ENCODE data around the gene KHDC1L.
"Not testable (repeated sequence)": the region's sequence is repeated elsewhere in the genome, so short reads cannot be mapped to it uniquely, and the experiment has no call there.

Gene KHDC1L

GRCh38 chr6:73207221-73207837 lies 18.0 kb downstream of the KHDC1L start:
- DNase-seq (ENCODE audit: low read depth in 2 of 2), result no peak

DNA sequence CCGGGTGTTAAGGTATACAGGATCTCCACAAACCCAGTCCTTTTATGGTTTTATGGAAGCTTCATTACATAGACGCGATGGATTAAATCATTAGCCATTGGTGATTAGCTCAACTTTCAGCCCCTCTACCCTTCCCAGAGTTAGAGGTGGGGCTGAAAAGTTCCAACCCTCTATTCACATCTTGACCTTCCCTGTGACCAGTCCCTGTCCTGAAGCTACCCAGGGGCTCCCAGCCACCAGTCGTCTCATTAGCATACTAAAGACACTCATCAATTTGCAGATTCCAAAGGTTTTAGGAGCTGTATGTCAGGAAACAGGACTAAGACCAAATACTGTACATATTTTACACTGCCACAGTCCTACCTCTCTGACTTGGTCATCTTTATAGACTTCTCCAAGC lies 21.0 kb downstream of the KHDC1L start:
- DNase-seq (ENCODE audit: low read depth in 2 of 2), result no peak

GRCh38 chr6:73203098-73203497 lies 22.2 kb downstream of the KHDC1L start:
- no peak for DNase-seq (ENCODE audit: low read depth in 2 of 2)

DNA sequence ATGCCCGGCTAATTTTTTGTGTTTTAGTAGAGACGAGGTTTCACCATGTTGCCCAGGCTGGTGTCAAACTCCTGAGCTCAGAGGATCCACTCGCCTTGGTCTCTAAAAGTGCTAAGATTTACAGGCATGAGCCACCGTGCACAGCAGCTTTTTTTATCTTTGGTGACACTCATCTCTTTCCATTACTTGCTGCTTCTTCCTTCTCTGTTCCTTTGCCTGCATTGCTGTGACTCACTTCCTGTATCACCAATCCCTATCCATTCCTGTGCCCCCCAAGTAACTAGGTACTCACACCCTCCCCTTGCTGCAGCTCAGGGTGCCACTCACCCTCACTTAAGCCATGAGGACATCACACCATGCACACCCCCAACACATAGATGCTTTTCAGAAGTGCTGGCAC lies 24.6 kb downstream of the KHDC1L start:
- no peak for DNase-seq (ENCODE audit: low read depth in 2 of 2)

DNA sequence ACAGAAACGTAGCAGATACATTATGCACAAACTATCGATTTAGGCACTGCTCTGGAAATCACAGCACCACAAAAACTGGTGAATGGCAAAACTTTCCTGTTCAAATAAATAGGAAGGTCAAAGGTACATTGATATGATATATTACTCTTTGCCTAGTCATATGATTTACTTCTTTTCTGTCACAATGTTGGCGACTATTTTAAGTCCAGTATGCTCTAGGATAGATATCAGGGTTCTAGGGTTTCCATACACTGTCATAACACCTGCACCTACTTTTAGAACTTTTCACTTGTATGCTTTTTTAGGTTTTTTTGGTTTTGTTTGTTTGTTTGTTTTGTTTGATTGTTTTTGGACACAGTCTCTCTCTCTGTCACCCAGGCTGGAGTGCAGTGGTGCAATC lies 25.0 kb downstream of the KHDC1L start:
- no peak for DNase-seq (ENCODE audit: low read depth in 2 of 2)

- no peak for DNase-seq (ENCODE audit: low read depth in 2 of 2)
Observed at GRCh38 chr6:73194744-73195143, 30.6 kb downstream of the KHDC1L start.

GRCh38 chr6:73193302-73193701 lies 32.0 kb downstream of the KHDC1L start:
- not testable (repeated sequence) for DNase-seq (ENCODE audit: low read depth in 2 of 2)

- no peak for DNase-seq (ENCODE audit: low read depth in 2 of 2)
Observed at GRCh38 chr6:73182021-73182607, 43.2 kb downstream of the KHDC1L start.

DNA sequence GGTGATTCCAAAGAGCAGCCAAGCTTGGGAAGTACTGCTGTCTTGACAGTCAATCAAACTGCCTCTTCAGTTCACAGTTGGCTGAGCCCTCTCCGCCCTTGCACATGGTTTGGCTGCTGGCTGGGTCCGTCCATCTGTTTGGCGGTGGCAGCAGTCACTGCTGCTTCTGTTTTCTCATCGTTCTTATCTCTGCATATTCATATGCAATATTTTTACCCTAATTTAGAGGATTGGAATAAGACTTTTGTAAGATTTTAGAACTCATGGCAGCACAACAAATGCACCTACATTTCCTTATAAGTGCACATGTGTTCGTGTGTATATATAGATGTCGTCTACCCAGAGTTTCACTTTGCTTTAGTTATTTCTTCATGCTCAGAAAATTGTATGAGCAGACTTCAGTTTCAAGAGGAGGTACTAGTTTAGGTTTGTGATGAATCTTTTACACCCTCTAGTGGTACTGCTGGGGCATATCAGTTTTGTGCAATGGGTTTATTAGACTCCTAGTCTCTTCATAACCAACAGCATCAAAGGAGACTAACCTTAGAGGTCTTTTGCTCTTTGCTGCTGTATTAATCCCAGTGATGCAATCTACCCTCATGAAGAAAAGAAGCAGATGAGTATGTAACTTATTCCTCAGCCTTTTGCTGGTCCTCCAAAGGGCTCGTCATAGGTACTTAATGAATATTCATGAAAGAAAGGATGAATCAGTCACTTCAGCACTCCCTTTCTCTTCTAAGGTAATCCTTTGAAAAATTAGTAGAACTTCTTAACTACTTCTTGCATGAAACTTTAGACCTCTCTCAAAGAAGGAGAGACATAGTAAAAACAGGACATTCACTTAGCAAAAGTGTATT lies 44.3 kb downstream of the KHDC1L start:
- no peak for DNase-seq (ENCODE audit: low read depth in 2 of 2)

- no peak for DNase-seq (ENCODE audit: low read depth in 2 of 2)
Observed at GRCh38 chr6:73180076-73180738, 45.1 kb downstream of the KHDC1L start.

GRCh38 chr6:73177221-73177944 lies 47.9 kb downstream of the KHDC1L start:
- no peak for DNase-seq (ENCODE audit: low read depth in 2 of 2)

DNA sequence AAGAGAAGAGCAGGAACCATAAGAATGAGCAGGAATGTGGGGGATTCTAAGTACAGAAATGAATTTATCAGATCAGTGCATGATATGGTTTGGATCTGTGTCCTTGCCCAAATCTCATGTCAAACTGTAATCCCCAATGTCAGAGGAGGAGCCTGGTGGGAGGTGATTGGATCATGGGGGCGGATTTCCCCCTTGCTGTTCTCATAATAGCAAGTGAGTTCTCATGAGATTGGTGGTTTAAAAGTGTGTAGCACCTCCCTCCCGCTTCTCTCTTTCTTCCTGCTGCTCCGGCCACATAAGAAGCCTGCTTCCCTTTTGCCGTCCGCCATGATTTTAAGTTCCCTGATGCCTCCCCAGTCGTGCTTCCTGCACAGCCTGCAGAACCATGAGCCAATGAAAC lies 49.2 kb downstream of the KHDC1L start:
- no peak for DNase-seq (ENCODE audit: low read depth in 2 of 2)

GRCh38 chr6:73174646-73175045 lies 50.6 kb downstream of the KHDC1L start:
- DNase-seq (ENCODE audit: low read depth in 2 of 2), result no peak

All from stimulated activated CD4-positive, alpha-beta T cell treated with anti-CD3 and anti-CD28 coated beads, Interleukin-15, amount 100 ng/mL, for 48 hours (primary cell).